Panc1 (cell line): ENCODE results near the gene NGEF.

Experiments used
- POLR2AphosphoS5 ChIP-seq: IDR thresholded peaks from 2 replicates; pipeline ENCODE4 v1.6.1; 2012; ENCODE audit warnings: mild to moderate bottlenecking, low read depth, low read length, moderate library complexity
- TF ChIP-seq, protein P1 (sequence below): fragments of 450-650 bp; IDR thresholded peaks from 2 replicates; pipeline ENCODE4 v1.5.1; 2017; ENCODE audit warnings: mild to moderate bottlenecking
- TF ChIP-seq, protein P2 (sequence below), 2 experiments: IDR thresholded peaks; 2 replicates each; pipeline ENCODE4 v1.6.1; 2011 to 2012; ENCODE audit warnings: low read depth in 2 of 2, control low read depth in 1 of 2, low read length in 1 of 2, mild to moderate bottlenecking in 1 of 2, moderate library complexity in 1 of 2; ENCODE audit not compliant: insufficient read depth in 1 of 2

DNA sequence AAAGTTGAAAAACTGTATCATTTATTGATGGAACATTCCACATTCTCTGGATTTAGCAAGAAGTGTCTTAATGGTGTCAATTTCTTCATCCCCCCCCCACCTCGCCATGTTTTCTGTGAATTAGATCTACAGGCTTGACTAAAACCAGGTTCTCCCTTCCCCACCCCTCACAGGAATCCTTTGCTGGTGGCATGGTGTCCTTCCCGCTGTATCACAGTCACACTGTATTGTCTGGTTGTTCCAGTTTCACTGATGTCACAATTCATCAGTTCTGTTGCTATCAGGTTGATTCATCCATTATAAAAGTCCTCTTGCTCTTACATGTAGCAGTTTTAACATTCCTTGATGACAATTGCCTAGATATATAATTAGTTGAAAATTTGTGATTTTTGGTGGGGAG, 149.1 kb downstream of the NGEF start:
- TF ChIP-seq, protein P1, sequence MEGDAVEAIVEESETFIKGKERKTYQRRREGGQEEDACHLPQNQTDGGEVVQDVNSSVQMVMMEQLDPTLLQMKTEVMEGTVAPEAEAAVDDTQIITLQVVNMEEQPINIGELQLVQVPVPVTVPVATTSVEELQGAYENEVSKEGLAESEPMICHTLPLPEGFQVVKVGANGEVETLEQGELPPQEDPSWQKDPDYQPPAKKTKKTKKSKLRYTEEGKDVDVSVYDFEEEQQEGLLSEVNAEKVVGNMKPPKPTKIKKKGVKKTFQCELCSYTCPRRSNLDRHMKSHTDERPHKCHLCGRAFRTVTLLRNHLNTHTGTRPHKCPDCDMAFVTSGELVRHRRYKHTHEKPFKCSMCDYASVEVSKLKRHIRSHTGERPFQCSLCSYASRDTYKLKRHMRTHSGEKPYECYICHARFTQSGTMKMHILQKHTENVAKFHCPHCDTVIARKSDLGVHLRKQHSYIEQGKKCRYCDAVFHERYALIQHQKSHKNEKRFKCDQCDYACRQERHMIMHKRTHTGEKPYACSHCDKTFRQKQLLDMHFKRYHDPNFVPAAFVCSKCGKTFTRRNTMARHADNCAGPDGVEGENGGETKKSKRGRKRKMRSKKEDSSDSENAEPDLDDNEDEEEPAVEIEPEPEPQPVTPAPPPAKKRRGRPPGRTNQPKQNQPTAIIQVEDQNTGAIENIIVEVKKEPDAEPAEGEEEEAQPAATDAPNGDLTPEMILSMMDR = no peak
- TF ChIP-seq, protein P2, sequence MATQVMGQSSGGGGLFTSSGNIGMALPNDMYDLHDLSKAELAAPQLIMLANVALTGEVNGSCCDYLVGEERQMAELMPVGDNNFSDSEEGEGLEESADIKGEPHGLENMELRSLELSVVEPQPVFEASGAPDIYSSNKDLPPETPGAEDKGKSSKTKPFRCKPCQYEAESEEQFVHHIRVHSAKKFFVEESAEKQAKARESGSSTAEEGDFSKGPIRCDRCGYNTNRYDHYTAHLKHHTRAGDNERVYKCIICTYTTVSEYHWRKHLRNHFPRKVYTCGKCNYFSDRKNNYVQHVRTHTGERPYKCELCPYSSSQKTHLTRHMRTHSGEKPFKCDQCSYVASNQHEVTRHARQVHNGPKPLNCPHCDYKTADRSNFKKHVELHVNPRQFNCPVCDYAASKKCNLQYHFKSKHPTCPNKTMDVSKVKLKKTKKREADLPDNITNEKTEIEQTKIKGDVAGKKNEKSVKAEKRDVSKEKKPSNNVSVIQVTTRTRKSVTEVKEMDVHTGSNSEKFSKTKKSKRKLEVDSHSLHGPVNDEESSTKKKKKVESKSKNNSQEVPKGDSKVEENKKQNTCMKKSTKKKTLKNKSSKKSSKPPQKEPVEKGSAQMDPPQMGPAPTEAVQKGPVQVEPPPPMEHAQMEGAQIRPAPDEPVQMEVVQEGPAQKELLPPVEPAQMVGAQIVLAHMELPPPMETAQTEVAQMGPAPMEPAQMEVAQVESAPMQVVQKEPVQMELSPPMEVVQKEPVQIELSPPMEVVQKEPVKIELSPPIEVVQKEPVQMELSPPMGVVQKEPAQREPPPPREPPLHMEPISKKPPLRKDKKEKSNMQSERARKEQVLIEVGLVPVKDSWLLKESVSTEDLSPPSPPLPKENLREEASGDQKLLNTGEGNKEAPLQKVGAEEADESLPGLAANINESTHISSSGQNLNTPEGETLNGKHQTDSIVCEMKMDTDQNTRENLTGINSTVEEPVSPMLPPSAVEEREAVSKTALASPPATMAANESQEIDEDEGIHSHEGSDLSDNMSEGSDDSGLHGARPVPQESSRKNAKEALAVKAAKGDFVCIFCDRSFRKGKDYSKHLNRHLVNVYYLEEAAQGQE (IDR thresholded peaks at IDR 0.05; ENCODE audit: insufficient read depth in 1 of 2, low read depth in 2 of 2, low read length in 1 of 2) = no peak
- no peak for TF ChIP-seq POLR2AphosphoS5
